ENCODE data around the gene GSG1. TPM values are rescaled to one million over a fixed set of nuclear protein-coding genes. Genes with fewer than 3 reads are reported as not detected.

Gene GSG1
- total RNA-seq, 1 donor = not detected

GRCh38 chr12:13128291-13128965 lies 25.0 kb upstream of the GSG1 start:
- Histone ChIP-seq H3K9me3 (ENCODE audit: low read depth, low read length) (no peaks in the 10 kb centered on the region), H3K27me3 (ENCODE audit: insufficient read depth, low read length) (no peaks in the 10 kb centered on the region), H3K4me1 (ENCODE audit: insufficient read depth, low read length) (no peaks in the 10 kb centered on the region), H3K4me3 (ENCODE audit: low read length) (no peak overlapping the region)

DNA sequence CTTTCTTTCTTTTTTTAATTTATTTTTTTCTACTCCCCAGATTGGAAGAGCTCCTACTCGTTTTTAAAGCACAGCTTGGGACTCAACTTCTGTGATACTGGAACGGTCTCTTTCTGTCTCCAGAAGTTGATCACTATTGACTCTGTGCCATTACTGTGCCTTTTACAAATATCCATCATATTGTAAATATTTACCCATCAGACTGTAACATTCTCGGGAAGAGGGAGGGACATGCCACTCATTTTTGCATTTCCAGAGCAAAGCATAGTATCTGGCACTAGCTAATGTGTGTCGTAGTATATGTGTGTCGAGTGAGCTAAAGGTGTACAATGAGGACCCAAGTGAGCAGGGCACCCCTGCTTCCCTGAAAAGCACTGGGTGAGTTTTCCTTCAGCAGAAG lies 24.0 kb upstream of the GSG1 start:
- no peaks in the 10 kb centered on the region for H3K9me3 ChIP-seq (ENCODE audit: low read depth, low read length)
- no peaks in the 10 kb centered on the region for H3K4me1 ChIP-seq (ENCODE audit: insufficient read depth, low read length)
- no peak overlapping the region for H3K4me3 ChIP-seq (ENCODE audit: low read length)
- H3K27me3 ChIP-seq (ENCODE audit: insufficient read depth, low read length) = no peaks in the 10 kb centered on the region

GRCh38 chr12:13126494-13126893 lies 23.0 kb upstream of the GSG1 start:
- no peaks in the 10 kb centered on the region for H3K27me3 ChIP-seq (ENCODE audit: insufficient read depth, low read length)
- no peaks in the 10 kb centered on the region for H3K4me1 ChIP-seq (ENCODE audit: insufficient read depth, low read length)
- no peak overlapping the region for H3K4me3 ChIP-seq (ENCODE audit: low read length)
- no peaks in the 10 kb centered on the region for H3K9me3 ChIP-seq (ENCODE audit: low read depth, low read length)

GRCh38 chr12:13125996-13126395 lies 22.5 kb upstream of the GSG1 start:
- H3K27me3 ChIP-seq (ENCODE audit: insufficient read depth, low read length) = no peaks in the 10 kb centered on the region
- H3K9me3 ChIP-seq (ENCODE audit: low read depth, low read length) = no peaks in the 10 kb centered on the region
- H3K4me1 ChIP-seq (ENCODE audit: insufficient read depth, low read length) = no peaks in the 10 kb centered on the region
- no peak overlapping the region for H3K4me3 ChIP-seq (ENCODE audit: low read length)

GRCh38 chr12:13124656-13125505 lies 21.4 kb upstream of the GSG1 start:
- Histone ChIP-seq H3K27me3 (ENCODE audit: insufficient read depth, low read length) (no peaks in the 10 kb centered on the region), H3K4me3 (ENCODE audit: low read length) (no peak overlapping the region), H3K4me1 (ENCODE audit: insufficient read depth, low read length) (no peaks in the 10 kb centered on the region)

GRCh38 chr12:13121568-13121967 lies 18.1 kb upstream of the GSG1 start:
- H3K27me3 ChIP-seq (ENCODE audit: insufficient read depth, low read length) = no peaks in the 10 kb centered on the region
- H3K4me1 ChIP-seq (ENCODE audit: insufficient read depth, low read length) = no peaks in the 10 kb centered on the region
- no peak overlapping the region for H3K4me3 ChIP-seq (ENCODE audit: low read length)
- H3K9me3 ChIP-seq (ENCODE audit: low read depth, low read length) = no peaks in the 10 kb centered on the region

More at GRCh38 chr12:13124656-13125505, 21.4 kb upstream of the GSG1 start:
- H3K9me3 ChIP-seq (ENCODE audit: low read depth, low read length) = no peaks in the 10 kb centered on the region

DNA sequence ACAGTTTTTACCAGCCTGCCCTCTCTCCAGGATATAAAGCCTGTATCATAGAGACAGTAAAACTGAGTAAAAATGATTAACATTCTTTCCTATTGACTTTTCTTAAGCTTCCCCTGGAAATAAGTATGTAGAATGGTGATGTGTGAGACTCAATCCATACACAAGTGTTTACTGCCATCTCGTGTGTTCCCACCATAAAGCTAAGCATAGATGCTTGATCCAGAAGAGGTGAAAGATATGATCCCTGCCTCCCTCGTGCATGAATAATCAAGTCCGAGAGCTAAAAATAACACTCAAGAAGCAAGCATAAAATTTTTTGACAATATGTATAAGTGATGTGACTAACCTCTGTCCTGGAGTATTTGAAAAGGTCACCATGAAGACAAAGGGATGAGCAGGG lies 16.9 kb upstream of the GSG1 start:
- Histone ChIP-seq H3K9me3 (ENCODE audit: low read depth, low read length) (no peaks in the 10 kb centered on the region), H3K4me1 (ENCODE audit: insufficient read depth, low read length) (no peaks in the 10 kb centered on the region), H3K4me3 (ENCODE audit: low read length) (no peak overlapping the region), H3K27me3 (ENCODE audit: insufficient read depth, low read length) (no peaks in the 10 kb centered on the region)

- Histone ChIP-seq H3K9me3 (ENCODE audit: low read depth, low read length) (no peaks in the 10 kb centered on the region), H3K4me3 (ENCODE audit: low read length) (no peak overlapping the region), H3K27me3 (ENCODE audit: insufficient read depth, low read length) (no peaks in the 10 kb centered on the region), H3K4me1 (ENCODE audit: insufficient read depth, low read length) (no peaks in the 10 kb centered on the region)
Measured at GRCh38 chr12:13119826-13120225, 16.4 kb upstream of the GSG1 start.

DNA sequence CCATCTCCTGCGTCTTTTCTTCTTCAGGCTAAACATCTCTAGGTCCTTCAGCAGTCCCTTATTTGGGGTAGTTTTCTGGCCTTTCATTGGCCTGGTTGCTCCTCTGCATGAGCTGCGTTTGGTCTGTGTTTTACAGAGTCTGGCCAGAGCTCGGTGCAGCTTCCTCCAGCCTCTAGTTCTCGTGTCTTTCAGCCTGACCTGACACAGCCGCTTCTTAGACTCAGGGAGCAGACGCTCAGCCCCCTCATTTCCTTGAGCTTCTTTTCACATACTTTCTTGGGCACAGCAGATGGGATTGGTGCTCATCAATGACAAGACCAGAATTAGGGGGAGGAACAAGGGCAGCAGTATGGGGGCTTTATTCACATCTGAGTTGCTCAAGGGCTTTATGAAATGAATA lies 13.6 kb upstream of the GSG1 start:
- no peaks in the 10 kb centered on the region for H3K4me1 ChIP-seq (ENCODE audit: insufficient read depth, low read length)
- H3K9me3 ChIP-seq (ENCODE audit: low read depth, low read length) = no peaks in the 10 kb centered on the region
- H3K4me3 ChIP-seq (ENCODE audit: low read length) = no peak overlapping the region
- no peaks in the 10 kb centered on the region for H3K27me3 ChIP-seq (ENCODE audit: insufficient read depth, low read length)

DNA sequence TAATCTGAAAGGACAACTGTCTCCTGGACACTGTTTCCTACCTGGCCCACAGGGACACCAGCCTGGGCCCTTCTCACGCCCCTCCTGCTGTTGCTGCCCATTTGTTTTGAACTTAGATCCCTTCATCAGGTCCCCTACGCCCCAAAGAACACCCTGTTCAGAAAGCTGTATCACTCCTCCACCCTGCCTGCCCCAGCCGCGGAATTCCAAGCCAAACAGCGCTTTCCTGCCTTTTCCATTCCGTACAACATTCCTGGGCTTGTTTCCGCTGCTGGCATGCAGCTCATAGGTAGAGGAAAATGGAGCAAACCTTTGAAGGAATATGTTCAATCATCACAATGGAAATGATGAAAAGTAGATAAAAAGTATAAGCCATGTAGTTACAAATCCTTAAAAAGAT lies 12.8 kb upstream of the GSG1 start:
- no peaks in the 10 kb centered on the region for H3K9me3 ChIP-seq (ENCODE audit: low read depth, low read length)
- no peak overlapping the region for H3K4me3 ChIP-seq (ENCODE audit: low read length)
- H3K27me3 ChIP-seq (ENCODE audit: insufficient read depth, low read length) = no peaks in the 10 kb centered on the region
- H3K4me1 ChIP-seq (ENCODE audit: insufficient read depth, low read length) = no peaks in the 10 kb centered on the region

- Histone ChIP-seq H3K4me1 (ENCODE audit: insufficient read depth, low read length) (no peaks in the 10 kb centered on the region), H3K9me3 (ENCODE audit: low read depth, low read length) (no peaks in the 10 kb centered on the region), H3K4me3 (ENCODE audit: low read length) (no peak overlapping the region), H3K27me3 (ENCODE audit: insufficient read depth, low read length) (no peaks in the 10 kb centered on the region)
Measured at GRCh38 chr12:13114251-13115052, 11.0 kb upstream of the GSG1 start.

DNA sequence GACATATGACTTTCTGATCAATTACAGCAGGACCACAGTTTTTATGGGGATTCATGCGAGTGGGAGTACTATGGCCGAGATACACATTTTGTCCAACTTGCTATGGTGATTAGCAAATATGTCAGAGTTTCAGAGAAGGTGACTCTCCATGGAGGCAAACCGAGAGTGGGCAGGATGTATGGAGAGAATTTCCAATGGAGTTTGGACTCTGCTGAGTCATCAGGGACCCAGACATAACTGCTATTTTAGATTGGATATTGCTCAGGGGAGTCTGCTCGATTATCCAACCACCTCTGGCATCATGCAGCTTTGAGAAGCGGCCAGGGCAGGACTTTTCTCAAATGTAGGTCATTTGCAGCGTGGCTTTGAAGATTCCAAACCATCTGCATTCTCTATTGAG lies 9.5 kb upstream of the GSG1 start:
- H3K9me3 ChIP-seq (ENCODE audit: low read depth, low read length) = no peaks in the 10 kb centered on the region
- H3K27me3 ChIP-seq (ENCODE audit: insufficient read depth, low read length) = no peaks in the 10 kb centered on the region
- no peaks in the 10 kb centered on the region for H3K4me1 ChIP-seq (ENCODE audit: insufficient read depth, low read length)
- no peak overlapping the region for H3K4me3 ChIP-seq (ENCODE audit: low read length)

DNA sequence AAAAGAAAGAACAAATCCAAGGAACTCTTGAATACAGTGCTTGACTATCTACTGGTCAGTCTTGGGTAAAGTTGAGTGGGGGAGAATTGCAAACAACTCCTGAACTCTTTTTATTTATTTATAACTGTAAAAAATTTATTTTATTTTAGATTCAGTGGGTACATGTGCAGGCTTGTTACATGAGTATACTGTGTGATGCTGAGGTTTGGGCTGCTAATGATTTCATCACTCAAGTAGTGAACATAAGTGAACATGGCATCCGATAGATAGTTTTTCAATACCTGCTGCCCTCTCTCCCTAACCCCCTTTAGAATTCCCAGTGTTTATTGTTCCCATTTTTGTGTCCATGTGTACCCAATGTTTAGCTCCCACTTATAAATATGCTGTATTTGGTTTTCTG lies 3.2 kb upstream of the GSG1 start:
- no peaks in the 10 kb centered on the region for H3K27me3 ChIP-seq (ENCODE audit: insufficient read depth, low read length)
- no peaks in the 10 kb centered on the region for H3K9me3 ChIP-seq (ENCODE audit: low read depth, low read length)
- H3K4me1 ChIP-seq (ENCODE audit: insufficient read depth, low read length) = peaks cover 17% of the 10 kb centered on the region

DNA sequence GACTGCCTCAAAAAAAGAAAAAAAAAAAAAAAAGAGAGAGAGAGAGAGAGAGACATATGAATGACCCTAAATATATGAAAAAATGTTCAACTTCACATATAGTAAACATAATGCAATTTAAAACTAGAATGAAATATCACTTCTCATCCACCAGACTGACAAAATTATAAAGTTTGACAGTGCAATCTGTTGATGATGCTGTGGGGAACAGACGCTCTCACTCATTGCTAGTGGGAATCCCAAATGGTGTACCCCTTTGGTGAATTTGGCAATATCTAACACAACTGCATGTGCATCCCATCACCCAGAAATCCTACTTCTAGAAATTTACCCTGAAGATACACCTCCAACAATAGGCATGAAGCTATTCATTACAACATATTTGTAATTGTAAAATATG lies 2.3 kb upstream of the GSG1 start:
- Histone ChIP-seq H3K9me3 (ENCODE audit: low read depth, low read length) (no peaks in the 10 kb centered on the region), H3K27me3 (ENCODE audit: insufficient read depth, low read length) (no peaks in the 10 kb centered on the region), H3K4me3 (ENCODE audit: low read length) (no peak overlapping the region)

More for the DNA sequence above, 3.2 kb upstream of the GSG1 start:
- no peak overlapping the region for H3K4me3 ChIP-seq (ENCODE audit: low read length)

GRCh38 chr12:13104409-13104808 lies 942 bp upstream of the GSG1 start:
- no peak overlapping the region for H3K4me3 ChIP-seq (ENCODE audit: low read length)
- no peaks in the 10 kb centered on the region for H3K27me3 ChIP-seq (ENCODE audit: insufficient read depth, low read length)
- H3K4me1 ChIP-seq (ENCODE audit: insufficient read depth, low read length) = peaks cover 34% of the 10 kb centered on the region
- no peaks in the 10 kb centered on the region for H3K9me3 ChIP-seq (ENCODE audit: low read depth, low read length)

More for the DNA sequence above, 2.3 kb upstream of the GSG1 start:
- peaks cover 21% of the 10 kb centered on the region for H3K4me1 ChIP-seq (ENCODE audit: insufficient read depth, low read length)

All from mononuclear cell (primary cell).